GM18868 (cell line): Measurements from ENCODE around the gene ZNF888.
"Not testable (repeated sequence)": the region's sequence is repeated elsewhere in the genome, so short reads cannot be mapped to it uniquely, and the experiment has no call there.

Experiments
- ATAC-seq: cut with Tn5 transposase; IDR thresholded peaks from one replicate; pipeline ENCODE4 v1.9.1; 2021; ENCODE audit warnings: mild to moderate bottlenecking, moderate library complexity; ENCODE audit not compliant: unreplicated experiment

ZNF888 gene

GRCh38 chr19:52922841-52923777 is at the start of gene ZNF888:
ZNF888 (minus strand) TSS chr19:52923428; CDS start chr19:52917873, 5,555 bp downstream.
- ATAC-seq, result peak; percentile 93

GRCh38 chr19:52967772-52968171 is 44.5 kb upstream of the ZNF888 start:
- ATAC-seq, result no peak

GRCh38 chr19:52963247-52963618 is 40.0 kb upstream of the ZNF888 start:
- peak; percentile 14 for ATAC-seq

GRCh38 chr19:52962394-52963246 is 39.4 kb upstream of the ZNF888 start, which contains the start of gene ZNF816:
ZNF816 (minus strand) TSS chr19:52962881; CDS start chr19:52956089, 6,792 bp downstream.
- peak; percentile 96 for ATAC-seq

- ATAC-seq, result no peak
Measured at GRCh38 chr19:52961981-52962380, 38.8 kb upstream of the ZNF888 start.

GRCh38 chr19:52959613-52960295 is 36.5 kb upstream of the ZNF888 start:
- ATAC-seq, result no peak

- no peak for ATAC-seq
Measured at GRCh38 chr19:52957591-52957990, 34.4 kb upstream of the ZNF888 start.

- ATAC-seq, result no peak
Measured at GRCh38 chr19:52956917-52957316, 33.7 kb upstream of the ZNF888 start.

- no peak for ATAC-seq
Measured at GRCh38 chr19:52949422-52949821, 26.2 kb upstream of the ZNF888 start.

- no peak for ATAC-seq
Measured at GRCh38 chr19:52948025-52948770, 25.0 kb upstream of the ZNF888 start.

- ATAC-seq, result no peak
Measured at GRCh38 chr19:52946322-52947310, 23.4 kb upstream of the ZNF888 start.

- ATAC-seq, result no peak
Measured at GRCh38 chr19:52945652-52946321, 22.6 kb upstream of the ZNF888 start.

GRCh38 chr19:52944703-52945493 is 21.7 kb upstream of the ZNF888 start:
- ATAC-seq, result not testable (repeated sequence)

GRCh38 chr19:52943884-52944643 is 20.8 kb upstream of the ZNF888 start:
- no peak for ATAC-seq

- no peak for ATAC-seq
Measured at GRCh38 chr19:52943134-52943883, 20.1 kb upstream of the ZNF888 start.
